Hepatocyte (in vitro differentiated cells): ENCODE results near the gene SFRP2.

Experiments
- CTCF ChIP-seq: fragments of 200-600 bp; sonication (generic); IDR thresholded peaks from 2 replicates; pipeline ENCODE4 v1.5.1; 2016; ENCODE audit warnings: antibody characterized with exemption, mild to moderate bottlenecking; ENCODE audit not compliant: poor library complexity
- EZH2 ChIP-seq: fragments of 200-600 bp; sonication (generic); IDR thresholded peaks from 2 replicates; pipeline ENCODE4 v1.6.1; 2016; ENCODE audit warnings: antibody characterized with exemption, mild to moderate bottlenecking, borderline replicate concordance

- TF ChIP-seq EZH2, result no peak
- no peak for TF ChIP-seq CTCF
These were observed 33.4 kb upstream of the SFRP2 start for GRCh38 chr4:153822316-153822715.
